SKM-1 treated with dmso at 0.1 percent for 144 hours (cell line): ENCODE data around the gene SYPL2.
A peak's percentile ranks its signal among the peaks of the same experiment; 100 is the strongest.

Experiments
- DNase-seq: peaks from one replicate; lab custom pipeline; 2025; ENCODE audit not compliant: unreplicated experiment; lab: John Stamatoyannopoulos, UW

Gene SYPL2

DNA sequence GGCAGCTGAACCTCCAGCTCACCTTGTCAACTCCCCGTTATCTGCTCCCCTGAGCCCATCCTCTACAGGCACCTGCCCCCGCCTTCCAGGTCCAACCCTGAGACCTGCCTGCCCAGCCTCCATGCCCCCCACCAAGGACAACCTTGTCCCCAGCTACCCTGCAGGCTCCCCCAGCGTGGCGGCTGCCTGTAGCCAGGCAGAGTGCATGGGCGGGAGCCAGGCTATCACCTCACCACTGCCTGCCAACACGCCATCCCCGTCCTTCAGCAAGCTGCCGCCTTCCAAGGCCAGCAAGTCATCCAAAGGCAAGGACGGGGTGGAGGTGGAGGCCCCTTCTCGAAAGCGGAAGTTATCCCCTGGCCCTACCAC lies 24.6 kb downstream of the SYPL2 start:
- no peak for DNase-seq

DNA sequence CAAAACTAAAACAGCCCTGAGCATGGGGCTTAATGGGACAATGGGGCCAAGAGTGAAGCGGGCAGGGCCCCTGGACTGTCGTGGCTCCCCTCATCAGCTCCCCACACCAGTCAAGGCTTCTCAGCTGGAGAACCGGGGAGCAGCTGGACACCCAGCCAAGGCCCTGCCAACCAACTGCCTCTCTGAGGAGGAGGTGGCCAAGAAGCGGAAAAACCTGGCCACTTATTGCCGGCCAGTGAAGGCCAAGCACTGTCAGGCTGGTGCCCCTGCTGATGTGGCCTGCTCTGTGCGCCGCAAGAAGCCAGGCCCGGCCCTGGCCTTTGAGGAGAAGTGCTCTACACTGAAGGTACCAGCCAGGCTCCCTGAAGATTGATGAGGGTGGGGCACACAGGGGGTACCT lies 25.0 kb downstream of the SYPL2 start:
- DNase-seq: no peak

DNA sequence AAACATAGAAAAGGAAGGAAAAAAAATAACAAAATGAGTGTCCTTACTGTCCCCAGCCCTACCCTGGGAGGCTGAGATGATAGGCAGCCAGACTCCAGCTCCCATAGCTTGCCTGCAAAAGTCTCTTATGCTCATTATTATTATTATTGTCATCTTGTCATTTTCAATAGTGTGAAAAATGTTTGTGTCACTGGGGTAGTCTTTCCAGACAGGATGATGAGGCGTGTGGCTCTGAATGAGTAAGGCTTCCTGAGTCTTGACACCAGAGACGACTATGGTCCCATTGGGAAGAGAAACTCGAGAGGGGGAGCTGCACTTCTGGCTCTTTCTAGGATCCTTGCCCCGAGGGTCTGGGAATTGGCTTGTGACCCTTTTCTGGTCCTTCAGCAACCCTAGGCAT lies 26.4 kb downstream of the SYPL2 start:
- DNase-seq: no peak

DNA sequence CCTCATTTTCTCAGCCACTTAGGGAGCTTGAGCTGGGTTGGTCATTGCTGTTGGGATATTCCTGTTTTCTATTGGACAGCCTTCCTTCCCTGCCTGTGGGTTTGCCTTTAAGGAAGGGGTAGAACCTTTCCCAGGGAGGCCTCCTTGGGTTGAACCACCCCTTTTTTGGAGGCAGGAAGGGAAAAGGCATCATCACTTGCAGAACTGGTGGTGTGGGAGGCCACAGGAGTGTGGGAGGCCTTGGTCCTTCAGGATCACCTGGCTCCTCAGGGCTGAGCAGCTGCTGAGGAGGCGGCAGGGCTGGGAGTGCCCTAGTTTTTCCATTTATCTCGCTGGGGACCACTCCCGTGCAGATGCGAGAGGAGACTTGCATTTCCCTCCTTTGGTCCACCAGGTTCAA lies 26.9 kb downstream of the SYPL2 start:
- no peak for DNase-seq

DNA sequence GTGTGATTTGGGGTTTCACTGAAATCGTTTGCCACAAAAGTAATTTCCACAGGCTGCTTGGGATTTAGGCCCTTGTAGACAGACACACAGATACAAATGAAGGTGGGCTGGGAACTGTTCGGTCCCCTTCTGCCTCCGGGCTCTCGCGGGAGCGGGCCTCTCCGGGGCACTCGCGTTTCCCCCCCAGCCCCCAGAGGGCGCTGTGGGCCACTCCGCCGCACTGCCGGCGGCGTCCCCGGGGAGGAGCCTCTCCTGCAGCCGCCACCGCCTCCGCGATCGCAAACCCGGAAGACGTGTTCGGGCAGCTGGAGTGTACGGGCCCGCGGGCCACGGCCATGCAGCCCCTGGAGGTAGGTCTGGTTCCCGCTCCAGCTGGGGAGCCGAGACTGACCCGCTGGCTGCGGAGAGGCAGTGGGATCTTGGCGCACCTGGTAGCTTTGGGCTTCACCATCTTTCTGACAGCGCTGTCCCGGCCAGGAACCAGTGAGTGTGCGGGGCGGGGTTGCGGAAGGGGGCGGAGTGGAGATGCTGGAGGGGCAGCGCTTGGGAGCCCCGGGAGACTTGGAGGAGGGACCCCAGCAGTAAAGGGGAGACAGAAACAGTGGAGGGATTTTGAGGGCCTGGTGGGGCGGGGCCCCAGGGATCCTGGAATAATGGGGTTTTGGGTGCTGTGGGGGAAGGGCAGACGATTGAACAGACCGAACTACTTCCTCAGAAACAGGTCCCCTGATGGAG lies 27.6 kb downstream of the SYPL2 start, which contains the start of gene CYB561D1:
CYB561D1 (plus strand) TSS at position 290 of the 735 bp plus-strand sequence; CDS start at position 336, 46 bp downstream.
- DNase-seq: peak; percentile 80

DNA sequence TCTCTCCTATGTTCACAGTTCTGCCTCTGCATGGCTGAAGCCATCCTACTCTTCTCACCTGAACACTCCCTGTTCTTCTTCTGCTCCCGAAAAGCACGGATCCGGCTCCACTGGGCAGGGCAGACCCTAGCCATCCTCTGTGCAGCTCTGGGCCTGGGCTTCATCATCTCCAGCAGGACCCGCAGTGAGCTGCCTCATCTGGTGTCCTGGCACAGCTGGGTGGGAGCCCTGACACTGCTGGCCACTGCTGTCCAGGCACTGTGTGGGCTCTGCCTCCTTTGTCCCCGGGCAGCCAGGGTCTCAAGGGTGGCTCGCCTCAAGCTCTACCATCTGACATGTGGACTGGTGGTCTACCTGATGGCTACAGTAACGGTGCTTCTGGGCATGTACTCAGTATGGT lies 29.4 kb downstream of the SYPL2 start:
- DNase-seq: no peak

DNA sequence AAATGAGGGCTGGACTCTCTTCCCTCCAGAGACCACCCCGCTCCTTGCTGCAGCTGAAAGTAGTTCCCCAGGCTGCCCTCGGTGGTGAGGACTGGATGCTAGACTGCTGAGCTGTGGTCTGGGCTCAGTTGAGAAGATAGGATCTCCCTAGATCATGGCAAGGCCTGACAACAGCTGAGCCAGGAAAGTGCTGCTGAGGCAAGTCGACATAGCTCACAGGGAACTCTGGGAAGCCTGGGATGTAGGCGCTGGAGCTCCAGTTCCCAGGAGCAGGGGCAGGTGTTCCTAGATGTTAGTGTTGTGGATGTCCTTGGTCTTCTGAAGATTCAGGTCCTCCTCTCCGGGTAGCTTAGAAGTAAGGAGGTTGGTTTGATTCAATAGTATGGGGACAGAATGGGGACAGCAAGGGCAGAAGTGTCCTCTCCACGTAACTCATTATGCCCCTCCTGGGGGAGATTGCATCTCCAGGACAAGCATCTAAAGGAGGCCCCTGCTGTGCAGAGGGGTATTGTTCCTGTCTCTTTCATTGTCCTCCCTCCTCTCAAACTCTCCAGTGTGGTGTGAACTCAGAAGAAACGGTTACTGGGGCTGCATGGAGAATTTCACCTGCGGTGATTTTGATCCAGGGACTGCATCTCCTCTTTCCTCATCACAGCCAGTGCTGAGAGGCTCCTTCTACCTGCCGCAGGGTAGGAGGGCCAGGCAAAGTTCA lies 31.3 kb downstream of the SYPL2 start:
- DNase-seq: no peak

DNA sequence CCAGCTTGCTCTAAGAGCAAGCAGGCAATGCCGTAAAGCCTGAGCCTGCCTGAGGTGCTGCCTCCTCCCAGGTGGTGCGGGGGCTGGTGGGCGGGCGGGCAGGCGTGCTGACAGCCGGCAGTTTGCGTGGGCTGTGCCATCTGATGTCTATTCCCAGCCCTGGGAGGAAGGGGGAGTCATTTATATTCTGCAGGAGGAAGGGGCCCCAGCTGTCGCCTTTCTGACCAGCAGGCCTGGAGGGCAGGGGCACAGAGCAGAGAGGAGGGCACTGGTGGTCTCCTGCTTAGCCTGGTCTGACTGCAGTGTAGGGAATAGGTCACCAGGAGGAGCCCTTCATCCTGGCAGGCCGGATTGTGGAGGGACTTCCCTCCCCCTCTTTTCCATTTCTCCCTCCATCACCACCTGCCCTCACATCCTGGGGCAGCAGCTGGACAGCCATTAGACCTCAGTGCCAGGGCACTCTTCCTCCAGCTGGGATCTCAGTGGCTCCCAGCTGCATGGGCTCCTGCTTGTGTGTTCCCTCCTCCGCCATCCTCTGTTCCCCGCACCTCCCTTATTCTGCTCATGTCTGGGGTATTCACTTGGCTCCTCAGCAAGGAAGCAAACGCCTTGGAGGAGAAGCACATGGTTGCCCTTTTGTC lies 31.9 kb downstream of the SYPL2 start:
- no peak for DNase-seq

DNA sequence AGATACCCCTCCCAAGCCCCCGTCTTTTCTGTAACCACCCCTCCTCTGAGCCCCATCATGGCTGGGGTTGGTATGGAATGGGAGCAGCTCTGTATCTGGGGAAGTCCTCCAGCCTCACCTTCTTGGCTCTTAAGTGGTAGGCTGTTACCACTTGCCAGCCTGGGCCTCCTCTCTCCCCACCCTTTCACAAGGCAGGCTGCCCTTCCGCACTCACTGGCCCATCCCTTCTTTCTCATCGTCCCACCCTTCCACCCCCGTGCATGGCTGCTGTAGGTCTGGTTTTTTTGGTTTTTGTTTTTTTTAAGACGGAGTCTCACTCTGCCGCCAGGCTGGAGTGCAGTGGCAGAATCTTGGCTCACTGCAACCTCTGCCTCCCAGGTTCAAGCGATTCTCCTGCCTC lies 32.7 kb downstream of the SYPL2 start:
- no peak for DNase-seq

DNA sequence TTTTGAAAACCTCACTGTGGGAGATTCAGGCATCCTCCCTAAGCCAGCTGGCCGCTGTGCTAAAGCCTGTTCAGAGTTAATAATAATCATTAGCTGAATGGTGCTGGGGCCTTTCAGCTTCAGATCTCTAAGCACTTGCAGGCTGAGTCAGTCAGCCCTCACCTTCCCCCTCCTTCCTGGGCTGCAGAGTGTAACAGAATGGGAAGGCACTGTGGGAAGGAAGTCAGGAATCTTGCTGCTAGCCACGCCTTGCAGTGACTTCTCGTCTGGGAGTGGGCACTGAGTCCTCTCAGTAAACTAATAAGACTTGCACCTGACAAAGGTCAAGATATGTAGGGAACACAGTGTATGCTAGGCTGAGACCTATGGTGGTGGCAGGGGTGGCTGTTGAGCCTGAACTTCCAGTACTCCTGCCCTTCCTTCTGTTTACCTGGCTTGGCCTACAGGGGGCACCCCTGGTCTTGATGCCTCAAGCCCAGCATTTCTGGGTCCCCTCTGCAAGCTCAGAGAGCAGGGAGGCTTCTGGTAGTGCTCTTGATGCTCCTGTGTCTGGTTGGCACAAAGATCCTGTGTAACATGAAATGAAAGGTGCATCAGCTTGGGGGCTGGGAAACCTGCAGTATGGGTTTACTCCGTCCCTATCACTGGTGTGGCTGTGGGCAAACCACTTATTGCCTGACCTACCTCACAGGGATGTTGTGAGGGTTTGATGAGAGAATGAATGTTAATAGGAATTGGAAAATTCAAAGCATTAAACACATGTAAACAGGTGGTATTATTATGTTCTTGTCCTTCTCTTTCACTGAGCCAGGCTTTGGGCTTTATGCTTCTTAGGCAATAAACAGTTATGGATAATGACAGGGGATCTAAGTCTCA lies 33.6 kb downstream of the SYPL2 start:
- DNase-seq: peak; percentile 41

DNA sequence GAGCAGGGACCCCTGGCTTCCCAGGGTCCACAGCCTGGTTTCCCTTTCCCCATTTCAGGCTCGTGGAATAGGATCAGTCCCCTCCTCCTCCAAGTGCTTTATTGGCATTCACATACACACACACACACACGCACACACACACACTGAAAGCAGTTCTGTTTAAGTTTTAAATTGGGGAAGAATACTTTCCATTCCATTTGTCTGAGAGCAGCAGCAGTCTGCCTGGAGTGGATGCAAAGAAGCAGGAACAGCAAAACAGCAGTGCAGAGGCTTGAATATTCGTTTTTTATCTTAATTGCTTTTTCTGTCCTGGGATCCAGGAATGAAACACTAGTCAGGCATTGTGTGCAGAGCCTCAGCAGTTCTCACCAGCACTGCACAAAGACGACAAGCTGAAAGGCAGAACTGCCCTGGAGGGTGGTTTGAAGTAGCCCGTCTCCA lies 34.6 kb downstream of the SYPL2 start:
- no peak for DNase-seq

DNA sequence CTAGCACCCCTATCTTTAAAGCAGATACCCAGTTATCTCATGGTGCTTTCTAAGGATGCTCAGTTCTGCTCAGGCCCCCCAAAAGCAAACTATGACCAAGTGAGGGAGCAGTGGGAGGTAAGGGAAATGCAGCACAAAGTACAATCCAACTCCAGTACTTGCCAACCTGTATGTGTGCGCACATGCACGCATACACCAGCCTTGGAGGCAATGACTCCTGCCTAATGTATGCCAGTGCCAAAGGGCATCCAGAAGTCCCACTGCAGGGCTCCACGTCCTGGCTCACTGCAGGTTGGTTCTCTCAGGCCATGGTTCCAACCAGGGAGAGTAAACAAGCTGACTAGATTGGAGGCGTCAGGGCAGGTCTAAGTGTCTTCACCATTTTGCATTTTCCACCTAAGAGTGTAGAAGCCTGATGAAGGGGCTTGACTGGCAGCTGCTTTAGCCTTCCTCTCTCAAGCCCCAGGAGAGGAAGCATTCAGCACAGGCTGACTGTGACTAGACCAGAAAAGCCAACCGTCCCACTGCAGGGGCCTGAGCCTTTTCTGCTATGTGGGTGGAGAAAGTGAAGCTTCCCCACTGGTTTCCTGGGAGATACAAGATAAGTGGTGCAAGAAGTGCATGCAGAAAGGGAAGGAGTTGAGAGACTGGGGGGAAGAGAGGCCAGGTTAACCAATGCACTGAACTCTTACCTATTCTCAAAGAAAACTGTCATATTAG lies 35.5 kb downstream of the SYPL2 start:
- DNase-seq: peak; percentile 73

DNA sequence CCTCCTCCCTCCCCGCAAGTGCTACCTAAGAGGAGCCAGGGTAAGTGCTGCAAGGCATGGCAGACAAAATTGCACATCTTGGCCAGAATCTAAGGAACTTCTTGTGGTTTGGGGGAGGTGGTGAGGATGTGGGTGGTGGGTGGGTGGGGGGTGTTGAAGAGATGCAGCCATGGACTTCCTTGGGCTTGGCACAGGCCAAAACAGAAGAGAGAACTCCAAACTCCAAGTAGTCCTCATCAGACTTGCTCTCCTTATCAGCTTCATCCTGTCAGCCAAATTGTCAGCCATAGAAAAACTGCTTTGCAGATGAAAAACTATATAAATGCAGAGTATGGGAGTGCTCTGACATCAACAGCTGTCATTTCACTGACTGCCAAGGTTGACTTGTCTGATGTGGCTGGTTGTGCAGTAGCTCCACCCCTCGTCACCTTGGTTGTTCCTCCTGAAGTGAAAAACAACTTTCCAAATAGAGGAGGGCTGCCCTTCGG lies 36.1 kb downstream of the SYPL2 start:
- DNase-seq: no peak

DNA sequence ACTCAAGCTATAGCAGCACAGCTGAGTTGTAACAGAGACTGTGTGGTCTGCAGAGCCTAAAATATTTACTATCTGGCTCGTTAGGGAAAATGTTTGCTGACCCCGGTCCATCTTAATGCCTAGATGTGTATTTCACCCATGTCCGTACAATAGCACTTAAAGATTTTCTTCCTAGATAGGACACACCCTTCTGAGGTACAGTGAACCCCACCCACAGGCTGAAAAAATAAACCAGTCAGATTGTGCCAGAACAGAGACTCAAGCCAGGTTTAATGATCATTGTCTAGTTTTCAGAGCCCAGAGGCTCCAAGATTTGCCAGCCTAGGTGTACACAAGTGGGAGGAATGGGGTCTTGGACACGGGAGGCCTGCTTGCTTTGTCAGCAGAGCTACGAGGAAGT lies 37.6 kb downstream of the SYPL2 start:
- no peak for DNase-seq

DNA sequence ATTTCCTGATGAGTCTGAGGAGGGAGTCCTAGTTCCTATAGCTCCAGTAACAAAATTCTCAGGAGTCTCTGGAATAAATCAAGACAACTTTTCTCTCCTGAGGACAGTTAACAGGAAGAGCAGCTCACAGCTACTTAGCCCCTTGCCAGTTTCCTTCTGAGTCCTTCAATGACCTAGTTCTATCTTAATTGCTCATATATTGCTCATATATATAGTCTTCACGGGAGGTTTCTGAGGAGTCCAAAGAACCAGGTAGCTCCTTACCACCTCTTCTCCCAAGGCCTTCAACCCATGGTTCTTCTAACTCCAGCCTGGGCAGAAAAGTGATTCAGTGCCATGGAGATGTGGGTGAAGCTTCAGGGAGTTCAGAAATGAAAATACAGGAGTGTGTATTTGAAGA lies 38.6 kb downstream of the SYPL2 start:
- DNase-seq: no peak

DNA sequence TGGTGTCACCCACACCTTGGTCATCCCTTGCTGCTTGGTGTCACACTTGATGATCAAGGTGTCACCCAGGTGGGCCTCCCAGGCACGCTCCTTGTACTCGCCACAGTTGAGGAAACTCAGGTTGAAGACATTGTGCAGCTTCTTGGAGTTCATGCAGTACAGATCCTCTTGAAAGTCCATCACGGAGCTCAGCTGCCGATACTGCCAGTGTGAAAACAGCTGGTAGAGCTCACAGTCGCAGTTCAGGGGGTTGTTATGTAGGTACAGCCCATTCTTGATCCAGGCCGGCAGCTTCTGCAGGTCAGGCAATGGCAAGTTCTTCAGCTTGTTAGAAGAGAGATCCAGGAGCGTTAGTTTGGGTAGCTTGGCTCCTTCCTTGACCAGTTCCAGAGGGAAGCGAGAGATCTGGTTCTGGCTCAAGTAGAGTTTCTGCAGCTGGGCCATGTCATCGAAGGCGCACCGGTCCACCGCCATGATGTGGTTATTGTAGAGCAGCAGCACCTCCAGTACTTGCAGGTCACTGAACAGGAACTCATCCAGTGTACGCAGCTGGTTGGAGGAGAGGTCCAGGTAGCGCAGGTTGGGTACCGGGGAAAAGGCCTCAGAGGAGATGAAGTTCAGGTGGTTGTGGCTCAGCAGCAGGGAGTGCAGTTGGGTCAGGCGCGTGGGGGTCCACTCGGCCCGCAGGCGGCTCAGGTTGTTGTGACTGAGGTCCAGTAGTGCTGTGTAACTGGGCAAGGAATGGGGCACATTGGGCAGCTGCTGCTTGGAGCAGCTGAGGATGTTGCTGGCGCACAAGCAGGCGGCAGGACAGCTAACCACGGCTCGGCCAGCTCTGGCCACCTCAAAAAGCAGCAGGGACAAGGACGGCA lies 41.9 kb downstream of the SYPL2 start:
- no peak for DNase-seq

DNA sequence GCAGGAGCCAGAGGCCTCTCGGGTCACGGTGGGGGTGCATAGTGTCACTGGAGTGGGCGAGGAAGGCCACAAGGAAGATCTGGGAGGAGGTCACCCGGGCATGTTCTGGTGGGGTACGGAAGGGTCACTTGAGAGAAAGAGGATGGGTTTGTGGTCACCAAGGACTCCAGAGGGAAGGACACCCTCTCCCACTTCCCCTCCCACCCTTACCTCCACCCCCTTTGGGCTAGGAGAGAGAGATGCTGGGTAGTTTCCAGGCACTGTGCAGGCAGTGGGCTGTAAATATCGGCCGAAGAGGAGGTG lies 42.5 kb downstream of the SYPL2 start:
- no peak for DNase-seq

DNA sequence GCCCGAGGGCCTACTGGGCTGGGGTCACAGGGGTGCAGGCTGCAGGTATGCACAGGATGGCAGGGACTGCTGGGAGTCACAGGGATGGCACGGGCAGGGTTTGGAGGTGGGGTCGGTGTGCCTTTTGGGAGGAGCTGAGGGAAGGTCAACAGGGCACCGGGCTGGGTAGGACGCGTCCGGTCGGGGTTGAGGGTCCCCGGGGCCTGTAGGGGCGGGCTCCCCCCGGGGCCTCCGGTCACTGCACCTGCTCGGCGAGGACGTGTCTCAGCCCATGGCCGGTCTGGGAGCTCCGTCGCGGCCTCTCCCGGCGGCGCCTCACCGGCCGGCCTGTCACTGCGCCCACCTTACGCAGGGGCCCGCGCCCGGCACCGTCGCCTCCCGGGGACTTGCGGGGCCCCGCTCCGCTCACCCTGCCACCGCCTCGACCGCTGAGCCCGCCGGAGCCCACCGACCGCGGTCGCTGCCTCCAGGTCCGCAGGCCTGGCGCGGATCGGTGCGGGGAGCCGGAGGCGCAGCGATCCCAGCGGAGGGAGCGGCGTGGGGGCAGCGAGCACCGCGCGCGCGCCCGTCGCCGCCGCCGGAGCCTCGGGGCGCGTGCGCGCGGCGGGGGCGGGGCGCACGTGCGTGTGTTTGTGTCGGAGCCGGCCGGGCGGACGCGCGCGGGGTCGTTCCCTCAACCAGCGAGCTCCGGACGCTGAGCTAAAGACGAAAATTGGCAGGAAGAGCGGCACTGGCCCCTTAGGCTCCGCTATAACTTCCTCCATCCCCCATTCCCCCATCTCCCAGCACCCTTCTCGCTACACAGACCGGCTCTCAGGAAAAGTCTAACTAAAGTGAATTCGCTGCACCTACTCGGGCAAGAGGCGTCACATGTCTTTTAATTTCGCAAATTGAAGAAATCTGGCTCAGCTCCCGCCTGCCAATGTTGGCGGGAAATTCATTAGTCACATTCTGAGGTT lies 43.1 kb downstream of the SYPL2 start, which contains the start of gene AMIGO1:
AMIGO1 (minus strand) TSS at position 552 of the 959 bp plus-strand sequence. CDS start 815 bp downstream, outside the sequence.
- DNase-seq: peak; percentile 34
